D721Med (cell line): Measurements from ENCODE around the gene KNL1.

ENCODE experiments used
- DNase-seq: peaks from one replicate; pipeline ENCODE4 v3.0.0; 2011; ENCODE audit warnings: low spot score; ENCODE audit not compliant: insufficient read length
- FAIRE-seq: peaks from 2 replicates; lab custom pipeline; 2011; peaks lifted over from hg19 to GRCh38; lab: Jason Lieb, UNC
- TF ChIP-seq, protein P1 (sequence below): IDR thresholded peaks from 2 replicates; pipeline ENCODE4 v1.5.1; 2012; ENCODE audit warnings: mild to moderate bottlenecking, control low read depth; ENCODE audit not compliant: insufficient read depth; ENCODE audit errors: missing control alignments

Gene KNL1

DNA sequence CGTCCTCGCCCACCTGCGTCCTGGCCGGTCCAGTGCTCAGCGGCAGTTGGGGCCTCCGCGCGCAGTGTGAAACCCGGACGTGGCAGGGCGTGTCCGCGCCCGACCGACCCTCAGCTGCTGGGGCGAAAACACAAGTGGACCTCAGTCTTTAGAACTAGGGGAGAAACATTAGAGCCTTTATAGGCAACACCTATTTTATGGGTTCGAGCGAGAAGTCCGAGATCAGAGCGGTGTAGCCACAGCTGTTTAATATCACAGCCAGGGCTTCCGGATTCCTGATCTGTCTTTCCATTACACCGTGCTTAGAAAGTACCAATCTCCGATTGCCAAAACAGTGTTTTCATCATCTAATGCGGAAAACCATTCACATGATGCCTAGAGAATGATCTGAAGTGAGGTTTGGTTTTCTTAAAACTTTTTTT, 101.4 kb downstream of the KNL1 start:
- DNase-seq, result no peak
- TF ChIP-seq, protein P1, sequence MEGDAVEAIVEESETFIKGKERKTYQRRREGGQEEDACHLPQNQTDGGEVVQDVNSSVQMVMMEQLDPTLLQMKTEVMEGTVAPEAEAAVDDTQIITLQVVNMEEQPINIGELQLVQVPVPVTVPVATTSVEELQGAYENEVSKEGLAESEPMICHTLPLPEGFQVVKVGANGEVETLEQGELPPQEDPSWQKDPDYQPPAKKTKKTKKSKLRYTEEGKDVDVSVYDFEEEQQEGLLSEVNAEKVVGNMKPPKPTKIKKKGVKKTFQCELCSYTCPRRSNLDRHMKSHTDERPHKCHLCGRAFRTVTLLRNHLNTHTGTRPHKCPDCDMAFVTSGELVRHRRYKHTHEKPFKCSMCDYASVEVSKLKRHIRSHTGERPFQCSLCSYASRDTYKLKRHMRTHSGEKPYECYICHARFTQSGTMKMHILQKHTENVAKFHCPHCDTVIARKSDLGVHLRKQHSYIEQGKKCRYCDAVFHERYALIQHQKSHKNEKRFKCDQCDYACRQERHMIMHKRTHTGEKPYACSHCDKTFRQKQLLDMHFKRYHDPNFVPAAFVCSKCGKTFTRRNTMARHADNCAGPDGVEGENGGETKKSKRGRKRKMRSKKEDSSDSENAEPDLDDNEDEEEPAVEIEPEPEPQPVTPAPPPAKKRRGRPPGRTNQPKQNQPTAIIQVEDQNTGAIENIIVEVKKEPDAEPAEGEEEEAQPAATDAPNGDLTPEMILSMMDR, result no peak
- no peak for FAIRE-seq

DNA sequence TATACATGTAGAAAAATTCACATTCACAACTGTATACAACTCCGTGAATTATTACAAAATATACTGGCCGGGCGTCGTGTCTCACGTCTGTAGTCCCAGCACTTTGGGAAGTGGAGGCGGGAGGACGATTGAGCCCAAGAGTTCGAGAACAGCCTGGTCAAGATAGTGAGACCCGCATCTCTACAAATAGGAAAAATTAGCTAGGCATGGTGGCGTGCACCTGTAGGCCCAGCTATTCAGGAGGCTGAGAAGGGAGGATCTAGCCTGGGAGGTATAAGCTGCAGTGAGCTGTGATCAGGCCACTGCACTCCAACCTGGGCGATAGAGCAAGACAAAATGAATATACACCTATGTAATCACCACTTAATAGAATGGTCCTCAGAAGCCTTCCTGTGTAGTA, 102.2 kb downstream of the KNL1 start:
- FAIRE-seq (no peak), DNase-seq (no peak)
- TF ChIP-seq, protein P1, result no peak

DNA sequence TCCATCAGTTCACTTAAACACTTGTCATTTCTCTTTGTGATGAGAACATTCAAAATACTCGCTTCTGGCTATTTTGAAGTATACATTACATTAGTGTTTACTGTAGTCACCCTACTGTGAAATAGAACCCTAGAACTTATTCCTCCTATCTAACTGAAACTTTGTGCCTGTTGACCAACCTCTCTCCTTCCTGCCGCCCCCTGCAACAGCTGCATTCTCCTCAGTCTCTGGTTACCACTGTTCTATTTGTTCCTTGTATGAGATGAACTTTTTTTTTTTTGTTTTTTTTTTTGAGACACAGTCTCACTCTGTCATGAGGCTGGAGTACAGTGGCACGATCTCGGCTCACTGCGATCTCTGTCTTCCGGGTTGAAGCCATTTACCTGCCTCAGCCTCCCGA, 103.9 kb downstream of the KNL1 start:
- TF ChIP-seq, protein P1, result no peak
- FAIRE-seq (no peak), DNase-seq (no peak)

DNA sequence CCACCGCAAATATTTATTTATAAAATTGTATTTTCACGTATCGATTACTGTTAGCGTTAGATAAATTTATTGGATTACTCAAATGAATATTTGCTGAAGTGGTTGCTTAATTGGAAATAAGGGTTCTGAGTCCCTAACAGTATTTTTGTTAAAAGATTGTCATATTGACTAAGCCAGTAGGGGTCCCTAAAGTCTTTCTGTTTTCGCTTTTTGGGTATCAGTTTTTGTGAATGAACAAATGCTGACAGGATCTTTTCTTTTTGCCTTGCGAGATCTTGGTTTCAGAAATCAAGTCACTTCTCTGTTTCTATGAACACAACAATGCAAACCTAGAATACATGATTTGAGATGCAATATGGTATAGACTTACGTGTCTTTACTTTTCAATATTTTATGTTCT, 108.0 kb downstream of the KNL1 start:
- TF ChIP-seq, protein P1, result no peak
- FAIRE-seq (no peak), DNase-seq (no peak)

DNA sequence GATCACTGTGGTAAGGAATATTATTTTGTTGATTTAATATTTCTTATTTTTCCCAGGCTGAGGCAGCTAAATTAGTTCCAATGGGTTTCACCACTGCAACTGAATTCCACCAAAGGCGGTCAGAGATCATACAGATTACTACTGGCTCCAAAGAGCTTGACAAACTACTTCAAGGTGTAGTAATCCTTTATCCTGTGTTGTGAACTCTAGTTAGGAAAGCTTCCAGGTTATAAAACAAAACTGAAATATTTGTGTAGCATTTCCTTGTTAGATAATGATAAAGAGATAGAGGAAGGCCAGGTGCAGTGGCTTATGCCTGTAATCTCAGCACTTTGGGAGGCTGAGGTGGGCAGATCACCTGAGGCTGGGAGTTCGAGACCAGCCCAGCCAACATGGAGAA, 112.1 kb downstream of the KNL1 start:
- DNase-seq, result no peak

More for the DNA sequence above, 112.1 kb downstream of the KNL1 start:
- no peak for FAIRE-seq
- TF ChIP-seq, protein P1, result no peak
